GM12801 (cell line): ENCODE results near the gene ALG2.

Experiments used
- TF ChIP-seq, protein P1 (sequence below): IDR thresholded peaks from one replicate; pipeline ENCODE4 v1.5.1; 2011; ENCODE audit warnings: control low read depth; ENCODE audit not compliant: insufficient read length; ENCODE audit errors: extremely low read depth

The ALG2 gene

GRCh38 chr9:99251157-99251556 is 29.4 kb upstream of the ALG2 start:
- TF ChIP-seq, protein P1, sequence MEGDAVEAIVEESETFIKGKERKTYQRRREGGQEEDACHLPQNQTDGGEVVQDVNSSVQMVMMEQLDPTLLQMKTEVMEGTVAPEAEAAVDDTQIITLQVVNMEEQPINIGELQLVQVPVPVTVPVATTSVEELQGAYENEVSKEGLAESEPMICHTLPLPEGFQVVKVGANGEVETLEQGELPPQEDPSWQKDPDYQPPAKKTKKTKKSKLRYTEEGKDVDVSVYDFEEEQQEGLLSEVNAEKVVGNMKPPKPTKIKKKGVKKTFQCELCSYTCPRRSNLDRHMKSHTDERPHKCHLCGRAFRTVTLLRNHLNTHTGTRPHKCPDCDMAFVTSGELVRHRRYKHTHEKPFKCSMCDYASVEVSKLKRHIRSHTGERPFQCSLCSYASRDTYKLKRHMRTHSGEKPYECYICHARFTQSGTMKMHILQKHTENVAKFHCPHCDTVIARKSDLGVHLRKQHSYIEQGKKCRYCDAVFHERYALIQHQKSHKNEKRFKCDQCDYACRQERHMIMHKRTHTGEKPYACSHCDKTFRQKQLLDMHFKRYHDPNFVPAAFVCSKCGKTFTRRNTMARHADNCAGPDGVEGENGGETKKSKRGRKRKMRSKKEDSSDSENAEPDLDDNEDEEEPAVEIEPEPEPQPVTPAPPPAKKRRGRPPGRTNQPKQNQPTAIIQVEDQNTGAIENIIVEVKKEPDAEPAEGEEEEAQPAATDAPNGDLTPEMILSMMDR: no peak

- TF ChIP-seq, protein P1: no peak
Measured at GRCh38 chr9:99249619-99250018, 27.9 kb upstream of the ALG2 start.

GRCh38 chr9:99244344-99245260 is 22.9 kb upstream of the ALG2 start:
- TF ChIP-seq, protein P1: no peak

GRCh38 chr9:99241106-99241505 is 19.4 kb upstream of the ALG2 start:
- TF ChIP-seq, protein P1: no peak

DNA sequence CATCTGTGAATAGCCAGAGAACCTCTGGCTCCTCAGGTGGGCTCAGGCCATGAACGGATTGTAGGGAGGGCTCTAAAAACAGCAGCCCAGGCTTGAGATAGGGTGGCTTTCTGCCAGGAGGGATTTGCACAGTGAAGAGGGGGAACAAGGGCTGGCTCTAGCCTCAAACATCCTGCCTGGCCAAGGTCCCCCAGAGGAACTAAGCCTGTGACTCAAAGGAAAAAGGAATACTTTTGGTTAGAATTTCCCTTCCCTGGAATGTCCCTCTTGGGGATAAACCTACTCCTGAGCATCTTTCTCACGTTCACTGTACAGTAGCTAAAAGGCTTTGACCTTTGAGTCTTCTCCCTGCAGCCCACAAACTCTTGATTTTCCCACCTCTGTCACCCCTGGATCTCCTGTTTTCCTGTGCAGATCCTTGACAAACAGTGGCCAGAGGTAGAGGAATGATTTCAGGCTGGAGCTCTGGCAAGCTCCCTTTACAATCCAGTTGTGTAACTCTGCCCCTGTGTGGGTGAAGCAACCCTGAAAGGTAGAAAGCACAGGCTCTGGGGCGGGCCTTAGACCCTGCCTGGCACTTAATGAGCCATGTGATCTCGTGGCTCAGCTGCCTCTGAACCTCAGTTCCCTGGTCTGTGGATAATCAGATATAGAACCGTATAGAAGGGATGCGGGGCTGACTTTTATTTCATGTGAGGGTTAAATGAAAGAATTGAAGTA is 17.8 kb upstream of the ALG2 start:
- TF ChIP-seq, protein P1: no peak

GRCh38 chr9:99238331-99238730 is 16.6 kb upstream of the ALG2 start:
- TF ChIP-seq, protein P1: no peak

DNA sequence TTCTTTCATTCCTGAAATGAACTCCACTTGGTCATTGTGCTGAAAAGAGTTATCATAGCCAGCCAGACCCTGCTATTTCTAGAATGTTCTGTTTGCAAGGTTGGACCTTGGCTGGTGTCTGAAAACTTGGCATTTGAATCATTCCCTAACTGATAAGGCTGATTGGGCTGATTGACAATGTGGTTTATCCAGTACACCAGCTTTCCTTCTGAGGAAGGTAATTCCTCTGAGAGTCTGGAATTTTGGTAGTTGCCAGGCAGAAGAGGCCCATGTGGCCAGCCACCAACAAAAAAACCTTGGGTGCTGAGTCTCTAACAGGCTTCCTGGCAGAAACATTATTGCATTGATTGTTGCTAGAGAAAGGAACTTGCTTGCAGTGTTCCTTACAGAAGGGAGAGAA is 15.6 kb upstream of the ALG2 start:
- TF ChIP-seq, protein P1: no peak
